HG03378 (cell line): ENCODE data around the gene DDX10.
A peak's percentile ranks its signal among the peaks of the same experiment; 100 is the strongest.

ENCODE experiments used
- ATAC-seq: cut with Tn5 transposase; IDR thresholded peaks from one replicate; pipeline ENCODE4 v1.9.1; 2021; ENCODE audit warnings: mild to moderate bottlenecking, moderate library complexity; ENCODE audit not compliant: unreplicated experiment

The DDX10 gene

GRCh38 chr11:108895579-108896480, 231.0 kb downstream of the DDX10 start:
- ATAC-seq: peak; percentile 93

- no peak for ATAC-seq
Measured at GRCh38 chr11:108897071-108897481, 232.2 kb downstream of the DDX10 start.

- no peak for ATAC-seq
Measured at GRCh38 chr11:108897916-108898315, 233.0 kb downstream of the DDX10 start.

GRCh38 chr11:108901359-108901758, 236.5 kb downstream of the DDX10 start:
- ATAC-seq: no peak

- no peak for ATAC-seq
Measured at GRCh38 chr11:108902027-108902469, 237.2 kb downstream of the DDX10 start.

GRCh38 chr11:108904480-108904879, 239.6 kb downstream of the DDX10 start:
- ATAC-seq: no peak

GRCh38 chr11:108906329-108906728, 241.5 kb downstream of the DDX10 start:
- no peak for ATAC-seq

- ATAC-seq: no peak
Measured at GRCh38 chr11:108906826-108907225, 242.0 kb downstream of the DDX10 start.

GRCh38 chr11:108909041-108909440, 244.2 kb downstream of the DDX10 start:
- ATAC-seq: no peak

- ATAC-seq: no peak
Measured at GRCh38 chr11:108909921-108910320, 245.1 kb downstream of the DDX10 start.

- no peak for ATAC-seq
Measured at GRCh38 chr11:108912581-108912980, 247.7 kb downstream of the DDX10 start.

GRCh38 chr11:108913204-108913603, 248.3 kb downstream of the DDX10 start:
- ATAC-seq: no peak

GRCh38 chr11:108914211-108914610, 249.3 kb downstream of the DDX10 start:
- ATAC-seq: no peak

GRCh38 chr11:108914981-108915380, 250.1 kb downstream of the DDX10 start:
- ATAC-seq: no peak

GRCh38 chr11:108915666-108916065, 250.8 kb downstream of the DDX10 start:
- ATAC-seq: no peak

GRCh38 chr11:108916290-108916689, 251.4 kb downstream of the DDX10 start:
- no peak for ATAC-seq

- no peak for ATAC-seq
Measured at GRCh38 chr11:108916935-108917334, 252.1 kb downstream of the DDX10 start.

GRCh38 chr11:108921211-108921610, 256.3 kb downstream of the DDX10 start:
- no peak for ATAC-seq

- ATAC-seq: no peak
Measured at GRCh38 chr11:108922241-108922640, 257.4 kb downstream of the DDX10 start.

GRCh38 chr11:108923413-108923812, 258.5 kb downstream of the DDX10 start:
- no peak for ATAC-seq

GRCh38 chr11:108926171-108926840, 261.4 kb downstream of the DDX10 start:
- no peak for ATAC-seq
